ENCODE data around the gene FANCL. TPM values are rescaled to one million over a fixed set of nuclear protein-coding genes. Genes with fewer than 3 reads are reported as not detected.
"Not testable (repeated sequence)": the region's sequence is repeated elsewhere in the genome, so short reads cannot be mapped to it uniquely, and the experiment has no call there.

FANCL gene
- total RNA-seq, 6 experiments from 2014 or later: 5.5 to 11.6 (median 7.6) TPM

GRCh38 chr2:58203018-58203417 is 38.1 kb downstream of the FANCL start:
- no peak for TF ChIP-seq CTCF (IDR thresholded peaks at IDR 0.05)
- Mint-ChIP-seq H3K36me3 (ENCODE audit: low read depth) (peaks cover 5% of the 10 kb centered on the region; the same call in 1 of the 2 replicates), H3K4me3 (no peak overlapping the region), H3K4me1 (ENCODE audit: low read depth) (peaks cover 11% of the 10 kb centered on the region), H3K27ac (no peak overlapping the region), H3K9me3 (no peaks in the 10 kb centered on the region), H3K27me3 (ENCODE audit: insufficient read depth) (no peaks in the 10 kb centered on the region)
- no peak for DNase-seq

DNA sequence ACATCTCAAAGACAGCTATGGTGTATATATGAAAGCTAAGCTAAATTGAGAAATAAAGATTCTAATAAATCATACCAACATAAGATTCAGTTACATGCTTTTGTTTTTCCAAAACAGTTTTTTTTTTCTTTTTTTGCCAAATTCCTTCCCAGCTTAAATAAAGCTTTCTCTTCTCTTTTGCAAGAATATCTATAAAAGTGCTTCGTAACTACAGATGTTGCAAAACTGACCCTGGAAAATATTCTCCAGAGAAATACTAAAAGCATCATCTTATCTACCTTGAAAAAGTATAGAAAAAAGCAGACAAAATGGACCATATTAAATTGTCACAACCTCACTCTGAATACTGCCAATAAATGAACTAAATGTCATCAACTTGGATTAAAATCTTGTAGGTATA is 38.7 kb downstream of the FANCL start:
- Mint-ChIP-seq H3K36me3 (ENCODE audit: low read depth) (peaks cover 2% of the 10 kb centered on the region; the same call in 1 of the 2 replicates), H3K4me3 (no peak overlapping the region), H3K4me1 (ENCODE audit: low read depth) (peaks cover 11% of the 10 kb centered on the region), H3K9me3 (no peaks in the 10 kb centered on the region), H3K27ac (no peak overlapping the region), H3K27me3 (ENCODE audit: insufficient read depth) (no peaks in the 10 kb centered on the region)
- no peak for TF ChIP-seq CTCF (IDR thresholded peaks at IDR 0.05)
- no peak for DNase-seq

DNA sequence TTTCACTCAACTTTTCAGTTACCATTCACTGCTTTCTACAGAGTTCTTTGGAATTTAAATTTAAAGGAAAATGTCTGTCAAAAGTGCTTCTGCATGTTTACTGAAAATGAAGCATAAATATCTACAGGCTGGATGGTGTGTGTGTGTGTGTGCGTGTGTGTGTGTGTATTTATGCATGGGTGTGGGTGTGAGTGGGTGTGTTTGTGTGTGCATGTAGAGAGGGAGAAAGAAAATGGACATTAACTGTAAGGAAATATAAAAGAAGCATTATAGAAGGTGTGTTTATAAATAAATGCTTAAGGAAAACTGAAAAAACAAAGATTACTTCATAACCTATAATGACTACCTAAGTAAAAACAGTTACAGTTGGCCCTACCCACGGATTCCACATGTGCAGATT is 43.2 kb downstream of the FANCL start:
- Mint-ChIP-seq H3K9me3 (no peaks in the 10 kb centered on the region), H3K36me3 (ENCODE audit: low read depth) (no peaks in the 10 kb centered on the region), H3K27me3 (ENCODE audit: insufficient read depth) (no peaks in the 10 kb centered on the region; the same call in 1 of the 2 replicates), H3K27ac (no peak overlapping the region), H3K4me1 (ENCODE audit: low read depth) (no peaks in the 10 kb centered on the region), H3K4me3 (no peak overlapping the region)
- DNase-seq: no peak
- no peak for TF ChIP-seq CTCF (IDR thresholded peaks at IDR 0.05)

GRCh38 chr2:58195662-58196061 is 45.5 kb downstream of the FANCL start:
- no peak for DNase-seq
- Mint-ChIP-seq H3K9me3 (no peaks in the 10 kb centered on the region), H3K36me3 (ENCODE audit: low read depth) (no peaks in the 10 kb centered on the region), H3K4me1 (ENCODE audit: low read depth) (no peaks in the 10 kb centered on the region), H3K27ac (no peak overlapping the region), H3K27me3 (ENCODE audit: insufficient read depth) (no peaks in the 10 kb centered on the region; the same call in 1 of the 2 replicates), H3K4me3 (no peak overlapping the region)
- no peak for TF ChIP-seq CTCF (IDR thresholded peaks at IDR 0.05)

GRCh38 chr2:58194458-58194857 is 46.7 kb downstream of the FANCL start:
- Mint-ChIP-seq H3K27me3 (ENCODE audit: insufficient read depth) (no peaks in the 10 kb centered on the region; the same call in 1 of the 2 replicates), H3K4me3 (no peak overlapping the region)
- no peak for DNase-seq

DNA sequence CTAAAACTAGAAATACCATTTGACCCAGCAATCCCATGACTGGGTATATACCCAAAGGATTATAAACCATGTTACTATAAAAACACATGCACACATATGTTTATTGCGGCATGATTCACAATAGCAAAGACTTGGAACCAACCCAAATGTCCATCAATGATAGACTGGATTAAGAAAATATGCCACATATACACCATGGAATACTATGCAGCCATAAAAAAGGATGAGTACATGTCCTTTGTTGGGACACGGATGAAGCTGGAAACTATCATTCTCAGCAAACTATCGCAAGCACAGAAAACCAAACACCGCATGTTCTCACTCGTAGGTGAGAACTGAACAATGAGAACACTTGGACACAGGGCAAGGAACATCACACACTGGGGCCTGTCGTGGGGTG is 54.1 kb downstream of the FANCL start:
- not testable (repeated sequence) for H3K4me1 Mint-ChIP-seq (ENCODE audit: low read depth); H3K36me3 Mint-ChIP-seq (ENCODE audit: low read depth); H3K4me3 Mint-ChIP-seq; DNase-seq; H3K27ac Mint-ChIP-seq; H3K27me3 Mint-ChIP-seq (ENCODE audit: insufficient read depth); H3K9me3 Mint-ChIP-seq

More at GRCh38 chr2:58194458-58194857, 46.7 kb downstream of the FANCL start:
- no peak overlapping the region for H3K27ac Mint-ChIP-seq
- H3K36me3 Mint-ChIP-seq (ENCODE audit: low read depth): no peaks in the 10 kb centered on the region
- no peak for TF ChIP-seq CTCF (IDR thresholded peaks at IDR 0.05)
- no peaks in the 10 kb centered on the region for H3K4me1 Mint-ChIP-seq (ENCODE audit: low read depth)
- H3K9me3 Mint-ChIP-seq: no peaks in the 10 kb centered on the region

Measured in HFFc6 (cell line).